H9 (cell line): ENCODE data around the gene ARHGAP22. TPM values are rescaled to one million over a fixed set of nuclear protein-coding genes. Genes with fewer than 3 reads are reported as not detected.

ENCODE experiments used
- DNase-seq: peaks from one replicate; pipeline ENCODE4 v3.0.0-alpha.2; 2017
- H2AFZ ChIP-seq: one replicate; pipeline ENCODE4 v1.6.1; 2013; ENCODE audit warnings: mild to moderate bottlenecking, low read length, control low read depth, moderate library complexity
- H2AK5ac ChIP-seq: 2 replicates; pipeline ENCODE4 v1.6.1; 2013; ENCODE audit warnings: low read length, control low read depth, mixed read lengths; ENCODE audit not compliant: insufficient read length
- H2BK120ac ChIP-seq: one replicate; pipeline ENCODE4 v1.6.1; 2013; ENCODE audit warnings: low read depth, mild to moderate bottlenecking, low read length, control low read depth, inconsistent platforms; ENCODE audit not compliant: poor library complexity, severe bottlenecking
- H2BK12ac ChIP-seq: 2 replicates; pipeline ENCODE4 v1.6.1; 2013; ENCODE audit warnings: low read length, control low read depth, mixed read lengths, low read depth; ENCODE audit not compliant: insufficient read length
- H2BK15ac ChIP-seq: 2 replicates; pipeline ENCODE4 v1.6.1; 2013; ENCODE audit warnings: low read depth, low read length, control low read depth
- H2BK20ac ChIP-seq: one replicate; pipeline ENCODE4 v1.6.1; 2013; ENCODE audit warnings: low read depth, mild to moderate bottlenecking, low read length, control low read depth, inconsistent platforms; ENCODE audit not compliant: poor library complexity, severe bottlenecking
- H2BK5ac ChIP-seq: 2 replicates; pipeline ENCODE4 v1.6.1; 2013; ENCODE audit warnings: low read length, control low read depth, mixed read lengths; ENCODE audit not compliant: insufficient read length
- H3K14ac ChIP-seq: 2 replicates; pipeline ENCODE4 v1.6.1; 2013; ENCODE audit warnings: low read length, control low read depth; ENCODE audit not compliant: insufficient read depth
- H3K18ac ChIP-seq: 2 replicates; pipeline ENCODE4 v1.6.1; 2013; ENCODE audit warnings: low read depth, mild to moderate bottlenecking, mixed read lengths, low read length, control low read depth; ENCODE audit not compliant: insufficient read length
- H3K23ac ChIP-seq: 2 replicates; pipeline ENCODE4 v1.6.1; 2013; ENCODE audit warnings: low read length, control low read depth, mixed read lengths, low read depth; ENCODE audit not compliant: insufficient read length
- H3K23me2 ChIP-seq: 2 replicates; pipeline ENCODE4 v1.6.1; 2013; ENCODE audit warnings: low read depth, mild to moderate bottlenecking, mixed read lengths, low read length, control low read depth; ENCODE audit not compliant: insufficient read length, poor library complexity, severe bottlenecking
- H3K27ac ChIP-seq: 2 replicates; pipeline ENCODE4 v1.5.1; 2013; ENCODE audit warnings: low read length, control low read depth, mixed read lengths, low read depth; ENCODE audit not compliant: insufficient read length
- H3K27me3 ChIP-seq: 2 replicates; pipeline ENCODE4 v1.6.1; 2013; ENCODE audit warnings: low read length, control low read depth, inconsistent platforms; ENCODE audit not compliant: insufficient read depth
- H3K4ac ChIP-seq: 2 replicates; pipeline ENCODE4 v1.6.1; 2013; ENCODE audit warnings: low read depth, mild to moderate bottlenecking, control low read depth, inconsistent platforms, low read length, moderate library complexity
- H3K4me1 ChIP-seq: 2 replicates; pipeline ENCODE4 v1.6.1; 2013; ENCODE audit warnings: low read length, control low read depth, inconsistent platforms; ENCODE audit not compliant: insufficient read depth
- H3K4me2 ChIP-seq: 2 replicates; pipeline ENCODE4 v1.6.1; 2013; ENCODE audit warnings: low read length, control low read depth, mixed read lengths; ENCODE audit not compliant: insufficient read length, insufficient read depth
- H3K56ac ChIP-seq: 2 replicates; pipeline ENCODE4 v1.6.1; 2013; ENCODE audit warnings: low read depth, mild to moderate bottlenecking, mixed read lengths, low read length, control low read depth; ENCODE audit not compliant: insufficient read length
- H3K79me1 ChIP-seq: 2 replicates; pipeline ENCODE4 v1.6.1; 2013; ENCODE audit warnings: low read depth, mild to moderate bottlenecking, moderate library complexity, low read length, control low read depth, inconsistent platforms; ENCODE audit not compliant: insufficient read depth, poor library complexity, severe bottlenecking
- H3K79me2 ChIP-seq: 2 replicates; pipeline ENCODE4 v1.6.1; 2013; ENCODE audit warnings: low read length, control low read depth, inconsistent platforms; ENCODE audit not compliant: insufficient read depth
- H3K9ac ChIP-seq: 2 replicates; pipeline ENCODE4 v1.6.1; 2013; ENCODE audit warnings: low read length, control low read depth, mixed read lengths; ENCODE audit not compliant: insufficient read length; ENCODE audit errors: extremely low read depth
- H3K9me3 ChIP-seq: one replicate; pipeline ENCODE4 v1.6.1; 2013; ENCODE audit warnings: low read depth, low read length, inconsistent platforms; ENCODE audit not compliant: control insufficient read depth
- H3T11ph ChIP-seq: one replicate; pipeline ENCODE4 v1.6.1; 2013; ENCODE audit warnings: mild to moderate bottlenecking, low read length, control low read depth, inconsistent platforms
- H4K20me1 ChIP-seq: one replicate; pipeline ENCODE4 v1.6.1; 2013; ENCODE audit not compliant: control insufficient read depth, insufficient read length, insufficient read depth
- H4K5ac ChIP-seq: 2 replicates; pipeline ENCODE4 v1.6.1; 2013; ENCODE audit warnings: low read depth, mild to moderate bottlenecking, mixed read lengths, low read length, control low read depth; ENCODE audit not compliant: insufficient read length
- H4K8ac ChIP-seq: replicated peaks from 2 replicates; pipeline ENCODE4 v1.6.1; 2013; ENCODE audit warnings: low read length, control low read depth, mixed read lengths, low read depth; ENCODE audit not compliant: insufficient read length
- H4K91ac ChIP-seq: 2 replicates; pipeline ENCODE4 v1.6.1; 2013; ENCODE audit warnings: low read depth, mild to moderate bottlenecking, moderate library complexity, mixed read lengths, low read length, control low read depth; ENCODE audit not compliant: insufficient read length
- H3K27ac Mint-ChIP-seq, 3 experiments: 2 replicates in 2 of 3; 3 replicates in 1 of 3; pipeline ENCODE4 v1.8.0; 2020 to 2021; ENCODE audit warnings: mixed read lengths in 3 of 3, mild to moderate bottlenecking in 1 of 3, moderate library complexity in 1 of 3
- H3K27me3 Mint-ChIP-seq: 2 replicates; pipeline ENCODE4 v1.8.0; 2021; ENCODE audit warnings: low read depth, mild to moderate bottlenecking, moderate library complexity, mixed read lengths
- H3K36me3 Mint-ChIP-seq, 3 experiments: 2 replicates in 2 of 3; 3 replicates in 1 of 3; pipeline ENCODE4 v1.8.0; 2020 to 2021; ENCODE audit warnings: low read depth in 3 of 3, mixed read lengths in 3 of 3; ENCODE audit not compliant: insufficient read depth in 1 of 3
- H3K4me1 Mint-ChIP-seq, 2 experiments: 2 replicates each; pipeline ENCODE4 v1.8.0; 2020; ENCODE audit warnings: mixed read lengths in 2 of 2
- H3K4me3 Mint-ChIP-seq, 2 experiments: 2 replicates in 1 of 2; 3 replicates in 1 of 2; pipeline ENCODE4 v1.8.0; 2020 to 2021; ENCODE audit warnings: mild to moderate bottlenecking in 2 of 2, mixed read lengths in 2 of 2, moderate library complexity in 1 of 2
- H3K9me3 Mint-ChIP-seq, 2 experiments: 2 replicates in 1 of 2; 3 replicates in 1 of 2; pipeline ENCODE4 v1.8.0; 2020; ENCODE audit warnings: mild to moderate bottlenecking in 2 of 2, mixed read lengths in 2 of 2, moderate library complexity in 1 of 2
- CTCF ChIP-seq: fragments of 200-600 bp; sonication (generic); conservative IDR thresholded peaks from 3 replicates; pipeline ENCODE4 v1.8.0; 2021; ENCODE audit warnings: antibody characterized with exemption, mild to moderate bottlenecking
- WGBS: extraction: QIAGEN DNeasy Blood & Tissue Kit; methylation state at CpG from one replicate; pipeline ENCODE4 v1.1.7; 2013; ENCODE audit warnings: missing lambda C conversion rate, low lambda C conversion rate, mixed read lengths; ENCODE audit not compliant: insufficient read length; ENCODE audit errors: extremely low coverage; 5-methylcytosine and 5-hydroxymethylcytosine counted together
- total RNA-seq: library from RNA; stranded (reverse); gene quantifications from 2 replicates; pipeline ENCODE4 v1.2.1, GENCODE V29; 2021

ARHGAP22 gene
- total RNA-seq, 1 experiment from 2014 or later = 7.4 TPM

GRCh38 chr10:48504141-48504885 lies 100.6 kb downstream of the ARHGAP22 start:
- no peaks in the 10 kb centered on the region for H3K36me3 Mint-ChIP-seq
- H3K79me2 ChIP-seq = no peaks in the 10 kb centered on the region
- no peak overlapping the region for H2AK5ac ChIP-seq
- no peak overlapping the region for H3K4me3 Mint-ChIP-seq
- H3K9me3 ChIP-seq = no peaks in the 10 kb centered on the region
- H3K4me1 ChIP-seq = no peaks in the 10 kb centered on the region; the same call in 1 of the 2 replicates
- H4K8ac ChIP-seq = no peak overlapping the region
- H2BK20ac ChIP-seq = no peak overlapping the region
- H3K27ac Mint-ChIP-seq = peak overlapping the region in 1 of 3 experiments; percentile 91; a peak in 2 of 7 replicates
- DNase-seq = no peak
- no peak overlapping the region for H2BK12ac ChIP-seq
- H3K23me2 ChIP-seq = no peaks in the 10 kb centered on the region
- H2BK5ac ChIP-seq = no peak overlapping the region
- WGBS = no CpG with 5 or more reads among the region's 4 CpGs
- no peak overlapping the region for H4K5ac ChIP-seq
- H3K9ac ChIP-seq = no peak overlapping the region
- no peak overlapping the region for H3K23ac ChIP-seq
- H3K27me3 ChIP-seq = no peaks in the 10 kb centered on the region; the same call in 1 of the 2 replicates
- H3K4ac ChIP-seq = no peak overlapping the region
- no peak overlapping the region for H4K91ac ChIP-seq
- H3T11ph ChIP-seq = no peak overlapping the region
- no peaks in the 10 kb centered on the region for H3K79me1 ChIP-seq
- no peak overlapping the region for H3K27ac ChIP-seq
- TF ChIP-seq CTCF = no peak
- H3K9me3 Mint-ChIP-seq = no peaks in the 10 kb centered on the region
- no peaks in the 10 kb centered on the region for H3K27me3 Mint-ChIP-seq
- no peaks in the 10 kb centered on the region for H4K20me1 ChIP-seq
- H3K56ac ChIP-seq = no peak overlapping the region
- no peak overlapping the region for H3K18ac ChIP-seq
- H3K14ac ChIP-seq = no peak overlapping the region
- no peak overlapping the region for H2BK15ac ChIP-seq
- no peak overlapping the region for H3K4me2 ChIP-seq
- H3K4me1 Mint-ChIP-seq = peaks cover 13 to 29% of the 10 kb centered on the region in 2 experiments
- H2BK120ac ChIP-seq = no peak overlapping the region
- no peak overlapping the region for H2AFZ ChIP-seq
